Measurements from ENCODE around the gene NTN5. TPM values are rescaled to one million over a fixed set of nuclear protein-coding genes. Genes with fewer than 3 reads are reported as not detected.

NTN5 gene, protein sequence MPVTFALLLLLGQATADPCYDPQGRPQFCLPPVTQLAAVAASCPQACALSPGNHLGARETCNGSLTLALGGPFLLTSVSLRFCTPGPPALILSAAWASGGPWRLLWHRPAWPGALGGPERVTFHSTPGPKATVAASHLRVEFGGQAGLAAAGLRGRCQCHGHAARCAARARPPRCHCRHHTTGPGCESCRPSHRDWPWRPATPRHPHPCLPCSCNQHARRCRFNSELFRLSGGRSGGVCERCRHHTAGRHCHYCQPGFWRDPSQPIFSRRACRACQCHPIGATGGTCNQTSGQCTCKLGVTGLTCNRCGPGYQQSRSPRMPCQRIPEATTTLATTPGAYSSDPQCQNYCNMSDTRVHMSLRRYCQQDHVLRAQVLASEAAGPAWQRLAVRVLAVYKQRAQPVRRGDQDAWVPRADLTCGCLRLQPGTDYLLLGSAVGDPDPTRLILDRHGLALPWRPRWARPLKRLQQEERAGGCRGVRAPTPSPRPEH
- total RNA-seq = not detected in 2 replicates

DNA sequence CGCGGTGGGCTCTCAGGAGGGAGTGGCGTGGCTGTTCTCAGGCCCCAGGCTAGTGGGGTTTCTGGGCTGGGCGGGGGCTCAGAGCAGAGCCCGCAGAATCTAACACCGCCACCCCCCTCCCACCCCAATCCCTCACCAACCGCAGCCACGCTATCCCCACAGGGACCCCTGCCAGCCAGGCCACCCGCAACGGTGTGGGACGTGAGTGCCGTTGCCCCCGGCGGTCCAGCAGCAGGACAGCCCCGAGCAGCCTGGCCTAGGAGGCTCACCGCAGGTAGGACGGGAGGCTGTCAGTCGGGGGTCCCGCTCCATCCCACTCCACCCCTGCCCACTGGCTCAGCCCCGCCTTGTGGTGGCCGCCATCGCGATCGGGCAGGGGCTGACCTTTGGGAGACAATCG, at the start of gene NTN5:
TSS of gene NTN5 (minus strand) at position 24 of the 400 bp plus-strand sequence. CDS start 2,031 bp downstream, outside the sequence.

DNA sequence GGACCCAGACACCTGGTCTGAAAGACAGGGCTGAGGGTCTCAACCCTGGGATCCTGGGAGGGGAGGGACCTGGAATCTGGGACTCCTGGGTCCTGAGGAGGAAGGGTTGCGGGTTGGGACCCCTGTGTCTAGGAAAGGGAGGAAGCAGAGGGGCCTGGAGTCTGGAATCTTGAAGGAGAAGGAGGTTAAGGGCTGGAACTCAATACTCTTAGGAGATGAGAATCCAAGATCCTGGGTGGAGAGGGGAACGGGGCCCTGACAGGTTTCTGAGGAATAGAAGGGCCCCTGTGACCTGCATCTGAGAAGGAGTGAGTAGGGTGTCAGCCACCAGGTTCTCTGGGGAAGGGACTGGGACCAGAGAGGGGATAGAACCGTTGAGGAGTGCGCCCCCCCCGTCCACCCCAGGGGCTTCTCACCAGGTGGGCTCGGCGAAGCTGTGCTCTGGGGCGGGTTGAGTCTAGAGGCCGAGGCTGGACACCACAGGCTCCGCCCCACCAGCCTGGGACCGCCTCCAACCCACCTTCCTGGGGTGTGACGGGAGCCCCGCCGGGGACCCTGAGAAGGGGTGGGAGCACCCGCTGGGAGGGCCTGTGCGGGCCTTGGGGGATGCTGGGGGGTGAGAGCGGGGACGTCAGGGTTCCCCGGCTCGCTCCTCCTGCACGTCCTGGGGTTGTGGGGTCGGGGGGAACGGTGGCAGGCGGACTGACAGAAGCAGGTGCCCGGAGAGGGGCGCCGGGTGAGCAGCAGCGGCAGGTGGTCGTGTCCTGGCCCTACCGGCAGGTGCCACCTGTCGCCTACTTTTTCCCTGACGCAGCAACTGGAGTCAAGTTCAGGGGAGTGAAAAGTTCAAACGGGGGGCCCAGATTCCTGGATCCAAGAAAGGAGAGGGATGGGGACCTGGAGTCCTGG, 46.7 kb upstream of the NTN5 start, which contains the start of gene MAMSTR:
TSS of gene MAMSTR (minus strand) at position 463 of the 909 bp plus-strand sequence. CDS start 694 bp downstream, outside the sequence.

DNA sequence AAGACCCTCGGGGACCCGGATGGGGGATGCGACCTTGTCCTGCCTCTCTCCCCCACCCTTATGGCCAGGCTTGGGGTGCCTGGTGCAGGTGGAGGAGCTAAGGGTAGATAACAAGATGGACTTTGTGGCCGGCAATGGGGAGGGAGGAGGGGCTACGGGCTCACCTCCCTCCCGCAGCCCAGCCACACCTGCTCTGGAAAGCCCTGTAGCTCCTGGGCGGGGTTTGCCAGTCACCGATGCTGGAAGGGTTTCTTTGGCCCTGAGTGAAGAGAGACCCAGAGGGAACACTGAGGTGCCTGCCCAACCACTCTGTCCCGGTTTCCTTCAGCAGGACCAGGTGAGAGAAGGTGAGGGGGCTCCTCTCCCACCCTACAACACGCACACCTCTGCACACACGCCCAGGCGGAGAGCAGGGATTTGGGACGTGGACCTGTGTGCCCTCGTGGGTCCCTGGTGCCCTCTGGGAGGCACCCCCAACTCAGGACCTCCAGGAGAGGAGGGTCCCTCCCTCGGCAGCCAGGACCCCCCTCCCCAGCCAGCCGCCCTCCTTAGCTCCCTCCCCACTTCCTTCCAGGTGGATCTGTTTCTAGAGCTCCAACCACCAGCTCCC, 23.0 kb upstream of the NTN5 start, which contains the start of gene FUT2:
TSS of gene FUT2 (plus strand) at position 229 of the 610 bp plus-strand sequence. CDS start 6,986 bp downstream, outside the sequence.

DNA sequence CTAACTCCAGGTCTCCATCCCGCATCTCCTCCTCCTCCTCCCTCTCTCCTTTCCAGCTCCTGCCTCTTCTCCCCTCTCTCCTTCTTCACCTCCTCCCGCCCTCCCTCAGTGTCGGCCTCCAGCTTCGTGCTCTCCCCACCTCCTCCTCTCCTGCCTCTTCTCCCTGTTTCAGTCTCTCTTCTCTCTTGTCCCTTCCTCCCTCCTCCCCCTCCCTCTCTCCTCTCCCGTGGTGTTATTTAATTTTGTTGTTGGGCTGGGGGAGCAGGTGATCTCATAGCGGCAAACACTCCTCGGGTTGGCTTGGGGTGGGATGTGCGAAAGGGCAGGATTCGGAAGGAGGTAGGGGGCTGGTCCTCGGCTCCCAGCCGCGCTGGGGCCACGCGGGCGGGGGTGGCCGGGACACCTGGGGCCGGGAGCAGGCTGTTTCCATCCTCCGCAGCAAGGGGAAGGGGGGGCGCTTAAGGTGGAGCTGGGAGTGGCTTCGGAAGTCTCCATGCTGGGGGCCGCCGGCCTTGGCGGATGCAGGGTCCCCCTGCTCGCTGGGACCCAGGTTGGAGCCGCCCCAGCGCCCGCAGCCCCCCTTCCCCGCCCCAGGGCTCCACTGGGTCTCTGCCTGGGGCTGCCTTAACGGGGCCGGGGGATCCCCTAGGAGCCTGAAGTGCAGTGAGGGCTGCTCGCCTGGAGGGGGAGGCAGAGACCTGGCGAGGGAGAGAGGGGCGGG, 26.7 kb downstream of the NTN5 start, which contains the start of gene CA11:
TSS of gene CA11 (minus strand) at position 187 of the 721 bp plus-strand sequence. CDS start 555 bp downstream, outside the sequence.

DNA sequence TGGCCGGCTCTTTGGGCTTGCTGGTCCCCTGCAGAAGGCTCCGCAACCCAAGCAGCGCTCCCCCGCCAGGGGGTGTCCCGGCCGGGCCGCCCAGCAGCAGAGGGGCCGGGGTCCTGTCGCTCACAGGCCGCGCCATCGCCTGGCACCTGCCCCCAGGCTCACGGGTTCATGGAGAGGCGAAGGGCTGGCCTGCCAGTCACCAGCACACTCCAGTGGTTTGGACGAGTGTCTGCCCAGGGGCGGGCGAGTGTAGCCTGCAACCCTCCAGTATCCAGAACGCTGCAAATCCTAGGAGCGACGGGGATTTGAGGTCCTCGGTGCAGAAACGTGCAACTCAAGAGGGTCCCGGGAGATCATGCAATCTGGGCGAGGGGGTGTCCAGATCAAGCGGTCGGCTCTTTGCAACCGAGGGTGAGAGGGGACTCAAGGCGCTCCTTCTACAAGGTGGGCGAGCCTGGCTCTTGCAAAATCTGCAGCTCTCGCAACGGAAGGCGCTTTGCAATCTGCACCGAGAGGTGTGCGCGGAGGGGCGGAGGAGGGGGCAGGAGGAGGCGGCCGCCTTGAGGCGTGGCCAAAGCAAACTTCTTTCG, 35.9 kb downstream of the NTN5 start, which contains the start of gene DBP:
TSS of gene DBP (minus strand) at position 521 of the 590 bp plus-strand sequence. CDS start at position 136, 385 bp downstream.

DNA sequence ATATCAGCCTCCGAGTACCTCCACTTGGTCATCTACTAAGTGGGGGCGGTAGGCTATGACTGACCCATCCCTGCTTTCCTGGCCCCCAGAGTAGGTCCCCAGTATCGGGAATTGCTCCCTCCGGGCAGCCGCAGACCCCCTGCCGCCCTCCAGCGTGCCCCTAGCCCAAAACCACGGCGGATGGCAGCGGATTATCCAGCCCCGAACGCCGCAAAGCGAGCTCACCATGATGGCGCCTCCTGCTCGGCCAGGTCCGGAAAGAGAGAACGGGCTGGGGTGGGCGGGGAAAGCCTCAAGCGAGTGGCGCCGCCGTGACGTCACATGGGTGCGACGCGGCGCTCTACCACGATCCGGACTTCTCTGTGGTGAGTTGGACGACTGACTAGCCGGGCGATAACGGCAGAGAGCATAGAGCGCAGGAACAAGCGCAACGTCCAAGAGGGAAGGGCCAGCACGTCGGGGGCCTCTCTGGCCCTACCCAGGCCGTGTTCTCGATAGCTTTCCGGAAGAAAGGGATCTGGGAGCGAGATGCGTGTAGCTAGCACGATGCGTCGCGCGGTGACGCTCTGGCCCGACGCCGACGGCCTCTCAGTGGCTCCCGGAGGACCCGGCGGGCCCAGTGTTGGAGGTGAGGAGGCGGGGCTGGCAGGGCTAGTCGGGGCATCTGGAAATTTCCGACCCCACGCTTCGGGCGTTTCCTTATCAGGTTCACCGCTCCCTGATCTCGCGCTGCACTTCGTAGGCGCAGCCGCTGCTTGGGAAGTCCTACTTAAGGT, 53.7 kb downstream of the NTN5 start, which contains the start of the genes RPL18 and SPHK2:
TSS of gene RPL18 (minus strand) at position 263 of the 776 bp plus-strand sequence. CDS start at position 228, 35 bp downstream.
TSS of gene SPHK2 (plus strand) at position 591 of the 776 bp plus-strand sequence. CDS start 1,009 bp downstream, outside the sequence.

DNA sequence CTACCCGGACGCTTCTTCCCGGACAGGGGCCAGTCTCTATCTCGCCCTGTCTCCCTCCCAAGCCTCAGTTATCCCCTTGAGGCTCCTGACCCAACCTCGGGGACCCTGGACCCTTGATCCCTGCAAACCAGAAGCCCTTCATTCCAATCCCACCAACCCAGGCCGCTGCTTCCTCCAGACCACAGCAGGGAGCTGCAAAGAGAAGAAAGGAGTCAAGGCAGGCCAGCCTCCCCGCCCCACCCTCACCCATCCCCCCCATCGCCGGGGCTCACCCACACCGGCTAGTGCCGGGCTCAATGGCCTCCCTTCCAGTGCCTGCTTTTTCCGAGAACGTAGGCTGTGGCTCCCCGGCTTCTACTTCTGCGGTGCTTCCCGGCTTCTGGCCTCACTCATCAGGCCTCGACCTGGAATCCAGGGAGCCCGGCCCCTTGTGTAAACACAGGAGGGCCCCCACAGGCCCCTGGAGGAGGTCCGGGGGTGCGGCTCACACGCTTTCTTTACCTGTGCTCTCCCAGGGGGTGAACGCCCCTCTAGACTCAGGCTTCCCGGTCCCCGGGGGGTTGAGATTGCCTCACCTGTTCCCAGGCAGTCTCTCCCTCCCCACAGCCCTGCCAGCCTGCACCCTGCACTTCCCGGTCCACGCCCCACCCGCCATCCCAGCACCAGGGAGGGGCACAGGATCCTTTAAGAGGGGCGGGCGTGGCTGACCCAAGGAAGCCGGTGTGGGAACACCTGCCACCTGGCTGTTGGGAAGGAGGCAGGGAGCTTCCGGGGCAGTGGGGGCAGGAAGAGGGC, 58.2 kb downstream of the NTN5 start, which contains the start of gene FAM83E:
TSS of gene FAM83E (minus strand) at position 641 of the 795 bp plus-strand sequence. CDS start 1,704 bp downstream, outside the sequence.

Other genes with a start within 250 kb of the NTN5 start
- gene GRWD1, start 227.0 kb downstream of the NTN5 start, total RNA-seq = 41.5 and 42.6 TPM in 2 replicates
- 0.36 and 0.49 TPM in 2 replicates for gene KCNJ14, start 217.4 kb downstream of the NTN5 start, total RNA-seq
- 30.6 and 35.6 TPM in 2 replicates for gene CYTH2, start 203.6 kb downstream of the NTN5 start, total RNA-seq
- gene LMTK3, start 161.2 kb downstream of the NTN5 start, total RNA-seq = 0.49 TPM in 1 of 2 replicates, not detected in the other
- not detected in 2 replicates for gene SULT2B1, start 120.8 kb downstream of the NTN5 start, total RNA-seq
- gene SPACA4, start 66.3 kb downstream of the NTN5 start, total RNA-seq = not detected in 2 replicates
- gene FAM83E, start 57.9 kb downstream of the NTN5 start, total RNA-seq = 0.32 TPM in 1 of 2 replicates, not detected in the other
- gene RPL18, start 53.8 kb downstream of the NTN5 start, total RNA-seq = 2,406 and 2,632 TPM in 2 replicates
- gene SPHK2, start 53.5 kb downstream of the NTN5 start, total RNA-seq = 8.3 and 13.4 TPM in 2 replicates
- 1.3 and 3.6 TPM in 2 replicates for gene DBP, start 35.6 kb downstream of the NTN5 start, total RNA-seq
- gene CA11, start 26.8 kb downstream of the NTN5 start, total RNA-seq = 1.1 and 3.2 TPM in 2 replicates
- gene FUT2, start 23.0 kb upstream of the NTN5 start, total RNA-seq = not detected in 2 replicates
- gene MAMSTR, start 46.7 kb upstream of the NTN5 start, total RNA-seq = 0.32 and 0.72 TPM in 2 replicates
- gene RASIP1, start 67.6 kb upstream of the NTN5 start, total RNA-seq = 2.2 and 3.4 TPM in 2 replicates
- gene IZUMO1, start 73.9 kb upstream of the NTN5 start, total RNA-seq = not detected in 2 replicates
- 0.32 and 1.1 TPM in 2 replicates for gene FUT1, start 79.6 kb upstream of the NTN5 start, total RNA-seq
- gene FGF21, start 82.5 kb upstream of the NTN5 start, total RNA-seq = not detected in 2 replicates
- gene BCAT2, start 138.0 kb upstream of the NTN5 start, total RNA-seq = 50.5 and 82.1 TPM in 2 replicates
- gene HSD17B14, start 163.5 kb upstream of the NTN5 start, total RNA-seq = 0.49 and 1.8 TPM in 2 replicates
- 9.7 and 28.4 TPM in 2 replicates for gene PLEKHA4, start 195.6 kb upstream of the NTN5 start, total RNA-seq
- 51.0 and 87.6 TPM in 2 replicates for gene PPP1R15A, start 199.4 kb upstream of the NTN5 start, total RNA-seq
- 2.8 TPM in 1 of 2 replicates, not detected in the other for gene TULP2, start 225.7 kb upstream of the NTN5 start, total RNA-seq
- 580 and 629 TPM in 2 replicates for gene NUCB1, start 227.3 kb upstream of the NTN5 start, total RNA-seq